IPS-15b (cell line): ENCODE measurements around the gene PARVB.

ENCODE experiments used
- H3K27me3 ChIP-seq: one replicate; pipeline ENCODE4 v1.6.1; 2013; ENCODE audit warnings: low read length; ENCODE audit not compliant: control insufficient read depth, insufficient read depth
- H3K36me3 ChIP-seq: one replicate; pipeline ENCODE4 v1.6.1; 2013; ENCODE audit warnings: low read length; ENCODE audit not compliant: control insufficient read depth, insufficient read depth
- H3K4me1 ChIP-seq: one replicate; pipeline ENCODE4 v1.6.1; 2013; ENCODE audit warnings: mild to moderate bottlenecking, low read length; ENCODE audit not compliant: control insufficient read depth, insufficient read depth
- H3K4me3 ChIP-seq: one replicate; pipeline ENCODE4 v1.5.1; 2013; ENCODE audit warnings: low read depth, low read length
- H3K9ac ChIP-seq: one replicate; pipeline ENCODE4 v1.6.1; 2013; ENCODE audit warnings: low read depth, mild to moderate bottlenecking, low read length
- H3K9me3 ChIP-seq: one replicate; pipeline ENCODE4 v1.6.1; 2013; ENCODE audit warnings: mild to moderate bottlenecking, low read length; ENCODE audit not compliant: control insufficient read depth, insufficient read depth

Gene PARVB

GRCh38 chr22:44070029-44070428, 45.9 kb downstream of the PARVB start:
- no peak overlapping the region for H3K4me3 ChIP-seq
- no peaks in the 10 kb centered on the region for H3K9me3 ChIP-seq
- H3K36me3 ChIP-seq = no peaks in the 10 kb centered on the region
- H3K9ac ChIP-seq = no peak overlapping the region
- no peaks in the 10 kb centered on the region for H3K4me1 ChIP-seq
- H3K27me3 ChIP-seq = no peaks in the 10 kb centered on the region

GRCh38 chr22:44071781-44072326, 47.8 kb downstream of the PARVB start:
- Histone ChIP-seq H3K9me3 (no peaks in the 10 kb centered on the region), H3K4me1 (no peaks in the 10 kb centered on the region)

GRCh38 chr22:44074337-44074984, 50.4 kb downstream of the PARVB start:
- no peak overlapping the region for H3K4me3 ChIP-seq

More at GRCh38 chr22:44071781-44072326, 47.8 kb downstream of the PARVB start:
- no peaks in the 10 kb centered on the region for H3K36me3 ChIP-seq
- no peak overlapping the region for H3K9ac ChIP-seq
- no peak overlapping the region for H3K4me3 ChIP-seq
- no peaks in the 10 kb centered on the region for H3K27me3 ChIP-seq

DNA sequence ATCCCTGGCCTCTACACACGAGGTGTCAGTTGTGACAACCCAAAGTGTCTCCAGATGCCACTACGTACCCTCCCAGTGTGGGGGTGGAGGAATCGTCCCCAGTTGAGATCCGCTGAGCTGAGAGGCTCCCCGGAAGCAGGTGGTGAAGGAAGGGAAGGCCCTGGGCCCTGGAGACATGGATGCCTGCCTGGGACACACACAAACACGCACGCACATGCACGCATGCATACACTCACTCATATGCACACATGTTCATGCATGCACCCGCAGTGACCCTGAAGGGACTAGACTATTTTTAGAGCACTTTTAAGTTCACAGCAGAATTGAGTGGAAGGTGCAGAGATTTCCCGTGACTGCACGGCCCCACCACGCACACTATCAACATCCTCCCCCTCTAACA, 50.9 kb downstream of the PARVB start:
- H3K4me3 ChIP-seq = no peak overlapping the region

More at GRCh38 chr22:44074337-44074984, 50.4 kb downstream of the PARVB start:
- Histone ChIP-seq H3K36me3 (no peaks in the 10 kb centered on the region), H3K9me3 (no peaks in the 10 kb centered on the region), H3K4me1 (no peaks in the 10 kb centered on the region), H3K27me3 (no peaks in the 10 kb centered on the region), H3K9ac (no peak overlapping the region)

DNA sequence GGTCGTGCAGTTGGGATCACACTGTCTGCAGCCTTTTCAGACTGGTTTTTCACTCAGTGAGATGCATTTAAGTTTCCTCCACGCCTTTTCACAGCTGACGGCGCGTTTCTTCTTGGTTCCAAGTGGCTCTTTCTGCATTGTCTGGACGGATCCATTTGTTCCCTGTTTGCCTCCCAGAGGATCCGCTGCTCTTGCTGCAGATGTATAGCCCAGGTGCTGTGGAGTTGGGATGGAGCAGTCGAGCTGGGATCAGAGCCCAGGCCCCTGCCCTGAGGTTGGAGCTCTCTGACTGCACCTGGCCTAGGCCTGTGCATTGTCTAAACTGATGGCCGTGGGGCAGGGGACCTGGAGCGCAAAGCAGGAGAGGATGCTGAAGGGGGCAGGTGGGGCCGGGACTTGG, 51.6 kb downstream of the PARVB start:
- H3K36me3 ChIP-seq = no peaks in the 10 kb centered on the region
- no peak overlapping the region for H3K4me3 ChIP-seq
- no peak overlapping the region for H3K9ac ChIP-seq
- H3K4me1 ChIP-seq = no peaks in the 10 kb centered on the region
- H3K27me3 ChIP-seq = no peaks in the 10 kb centered on the region
- H3K9me3 ChIP-seq = no peaks in the 10 kb centered on the region

More for the DNA sequence above, 50.9 kb downstream of the PARVB start:
- no peaks in the 10 kb centered on the region for H3K4me1 ChIP-seq
- H3K36me3 ChIP-seq = no peaks in the 10 kb centered on the region
- H3K9me3 ChIP-seq = no peaks in the 10 kb centered on the region
- H3K27me3 ChIP-seq = no peaks in the 10 kb centered on the region
- no peak overlapping the region for H3K9ac ChIP-seq

- Histone ChIP-seq H3K9me3 (no peaks in the 10 kb centered on the region), H3K36me3 (no peaks in the 10 kb centered on the region), H3K4me3 (no peak overlapping the region), H3K9ac (no peak overlapping the region), H3K27me3 (no peaks in the 10 kb centered on the region), H3K4me1 (no peaks in the 10 kb centered on the region)
Measured at GRCh38 chr22:44076825-44077224, 52.7 kb downstream of the PARVB start.

GRCh38 chr22:44080936-44081861, 57.1 kb downstream of the PARVB start:
- Histone ChIP-seq H3K9ac (no peak overlapping the region), H3K9me3 (no peaks in the 10 kb centered on the region), H3K4me3 (no peak overlapping the region), H3K36me3 (no peaks in the 10 kb centered on the region), H3K4me1 (no peaks in the 10 kb centered on the region), H3K27me3 (no peaks in the 10 kb centered on the region)

DNA sequence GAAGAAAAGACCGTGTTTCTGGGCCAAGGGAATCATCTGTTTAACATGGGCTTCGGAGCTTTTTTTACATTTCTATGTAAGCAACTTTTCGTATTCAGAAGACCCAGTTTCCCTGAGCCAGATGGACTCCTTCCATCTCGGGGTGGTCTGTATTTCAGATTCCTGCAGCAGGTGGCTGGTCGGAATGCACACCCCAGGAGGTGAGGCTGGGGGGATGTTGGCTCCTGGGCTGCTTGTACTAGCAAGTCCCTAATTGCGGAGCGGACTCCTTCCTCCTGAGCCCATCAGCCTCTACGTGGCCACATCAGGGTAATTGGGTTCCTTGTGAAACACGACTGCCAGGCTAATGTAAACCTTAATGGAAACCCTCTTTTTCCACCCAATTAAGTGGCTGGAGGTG, 58.7 kb downstream of the PARVB start:
- Histone ChIP-seq H3K4me1 (no peaks in the 10 kb centered on the region), H3K9me3 (no peaks in the 10 kb centered on the region), H3K36me3 (no peaks in the 10 kb centered on the region), H3K4me3 (no peak overlapping the region), H3K27me3 (no peaks in the 10 kb centered on the region), H3K9ac (no peak overlapping the region)

DNA sequence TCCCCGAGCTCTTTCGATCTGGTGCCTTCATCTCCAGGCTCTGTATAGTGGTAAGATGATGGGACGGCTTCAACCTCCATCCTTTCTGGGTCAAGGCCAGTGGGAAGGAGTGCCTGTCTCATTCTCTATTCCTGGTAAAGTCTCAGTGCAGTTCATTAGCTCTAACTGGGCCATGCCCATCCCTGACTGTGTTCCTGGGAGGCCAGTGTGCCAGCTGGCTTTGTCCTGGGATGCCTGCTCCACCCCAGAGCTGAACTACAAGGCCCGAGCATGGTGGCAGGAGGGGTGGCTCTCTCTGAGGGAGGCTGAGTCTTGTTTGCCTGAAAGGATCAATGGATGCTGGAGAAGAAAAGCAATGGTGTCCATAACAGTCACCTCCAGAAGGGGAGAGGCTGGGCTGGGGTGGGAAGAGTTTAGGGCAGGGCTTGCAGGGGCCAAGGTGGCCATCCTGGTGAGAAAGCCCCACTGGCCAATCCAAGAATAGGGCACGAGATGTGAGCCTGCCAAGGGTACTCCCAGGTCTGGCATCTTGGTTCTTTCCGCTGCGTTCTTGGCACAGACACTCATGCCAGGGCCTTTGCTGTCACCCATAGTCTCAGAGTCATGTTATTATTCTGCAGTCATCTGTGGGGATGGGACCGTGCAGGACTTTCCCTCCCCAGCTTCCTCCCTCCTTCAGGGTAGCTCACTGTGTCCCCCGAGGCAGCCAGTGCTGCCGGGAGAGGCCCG, 60.1 kb downstream of the PARVB start:
- Histone ChIP-seq H3K9ac (no peak overlapping the region), H3K27me3 (no peaks in the 10 kb centered on the region), H3K4me1 (no peaks in the 10 kb centered on the region), H3K9me3 (no peaks in the 10 kb centered on the region), H3K4me3 (no peak overlapping the region), H3K36me3 (no peaks in the 10 kb centered on the region)

DNA sequence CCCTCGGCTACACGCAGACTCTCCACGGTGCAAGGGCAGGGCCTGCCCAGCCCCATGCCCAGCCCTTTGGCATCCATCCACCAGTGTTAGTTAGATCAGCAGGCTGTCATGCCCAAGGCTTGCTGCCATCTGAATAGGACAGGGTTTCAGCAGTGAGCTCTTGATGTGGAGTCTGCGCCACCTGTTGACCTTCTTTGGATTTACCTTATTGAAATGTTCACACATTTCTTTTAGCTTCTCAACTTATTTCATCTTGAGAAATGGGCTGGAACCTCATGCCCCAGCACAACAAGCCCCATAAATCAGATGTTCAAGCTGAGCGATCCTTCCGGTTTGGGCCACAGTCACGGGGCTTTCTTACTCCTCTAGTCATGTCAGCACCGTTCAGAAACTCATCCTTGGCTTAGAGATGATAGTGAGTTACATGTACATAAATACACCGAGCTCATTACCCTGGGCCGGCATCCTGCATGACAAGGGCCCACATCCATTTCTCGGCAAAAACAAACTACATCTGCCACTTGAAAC, 61.7 kb downstream of the PARVB start:
- Histone ChIP-seq H3K27me3 (no peaks in the 10 kb centered on the region), H3K4me1 (no peaks in the 10 kb centered on the region), H3K36me3 (no peaks in the 10 kb centered on the region), H3K4me3 (no peak overlapping the region), H3K9ac (no peak overlapping the region), H3K9me3 (no peaks in the 10 kb centered on the region)
